Vagina (tissue), 2 donors: Measurements from ENCODE around the gene LIN37.

Experiments
- CTCF ChIP-seq, 3 experiments: fragments of 450-650 bp in 2 of 3; fragments of 200-600 bp in 1 of 3; sonication (generic) in 1 of 3; IDR thresholded peaks; one replicate each; pipeline ENCODE4 v1.5.1; 2017 to 2019; ENCODE audit warnings: antibody characterized with exemption in 3 of 3, mild to moderate bottlenecking in 2 of 3, moderate library complexity in 2 of 3
- POLR2A ChIP-seq, 2 donors: fragments of 450-650 bp; IDR thresholded peaks; one replicate each; pipeline ENCODE4 v1.6.1; 2017; ENCODE audit warnings: antibody characterized with exemption in 2 of 2, mild to moderate bottlenecking in 2 of 2, moderate library complexity in 2 of 2
- POLR2AphosphoS5 ChIP-seq, 2 donors: sonication (generic); formaldehyde crosslinking; IDR thresholded peaks; one replicate each; pipeline ENCODE4 v1.9.0; 2017; ENCODE audit warnings: antibody characterized with exemption in 2 of 2, mild to moderate bottlenecking in 2 of 2, low read depth in 1 of 2; ENCODE audit not compliant: insufficient read depth in 1 of 2

DNA sequence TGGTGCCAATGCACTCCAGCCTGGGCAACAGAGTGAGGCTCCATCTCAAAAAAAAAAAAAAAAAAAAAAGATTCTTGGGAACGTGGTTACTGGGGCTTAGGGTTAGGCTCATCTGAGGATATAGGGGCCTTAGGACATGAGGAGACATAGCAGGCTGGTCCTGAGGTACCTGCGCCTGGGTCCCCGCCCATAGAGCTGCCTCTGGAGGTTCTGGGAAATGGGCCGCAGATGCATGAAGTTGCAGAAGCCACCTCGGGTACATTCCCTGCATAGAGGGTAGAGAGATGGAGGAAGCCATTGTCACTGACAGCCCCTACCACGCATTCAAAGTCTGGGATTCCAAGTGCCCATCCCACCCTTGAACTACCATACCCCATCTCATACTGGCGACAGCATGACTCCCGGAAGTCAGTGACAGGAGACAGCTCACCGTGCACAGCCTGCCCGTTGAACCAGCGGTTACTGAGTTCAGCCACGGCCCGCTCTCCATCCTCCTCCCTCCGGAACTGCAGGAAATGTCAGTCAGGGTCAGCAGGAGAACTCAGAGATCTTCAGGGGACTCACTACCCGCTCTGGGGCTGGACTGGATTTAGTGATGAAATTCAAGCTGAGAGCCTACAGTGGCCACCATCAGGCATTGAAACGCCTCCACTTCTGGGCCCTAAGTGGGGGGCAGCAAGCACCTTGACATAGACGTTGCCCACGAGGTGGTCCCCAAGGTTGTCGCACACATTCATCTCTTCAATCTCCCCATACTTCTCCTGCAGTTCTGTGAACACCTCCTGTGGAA is 4.5 kb upstream of the LIN37 start:
- no peak for TF ChIP-seq CTCF (IDR thresholded peaks at IDR 0.05)
- no peak for TF ChIP-seq POLR2A (IDR thresholded peaks at IDR 0.05)
- TF ChIP-seq POLR2AphosphoS5 (IDR thresholded peaks at IDR 0.05; ENCODE audit: insufficient read depth in 1 of 2, low read depth in 1 of 2): no peak
